ENCODE results near the gene SMS. TPM values are rescaled to one million over a fixed set of nuclear protein-coding genes. Genes with fewer than 3 reads are reported as not detected.

SMS gene
- total RNA-seq, 1 experiment from 2014 or later, result 131 TPM

- H3K4me2 ChIP-seq (ENCODE audit: low read depth, low read length, poor library complexity, severe bottlenecking), result no peak overlapping the region
- H2AFZ ChIP-seq (ENCODE audit: low read length), result no peak overlapping the region
- no peak overlapping the region for H3K27ac ChIP-seq (ENCODE audit: low read length)
- no peaks in the 10 kb centered on the region; the same call in 1 of the 2 replicates for H3K36me3 ChIP-seq (ENCODE audit: insufficient read depth, low read length)
- H3K4me3 ChIP-seq (ENCODE audit: low read length), result no peak overlapping the region
- H3K9me3 ChIP-seq (ENCODE audit: low read length), result no peaks in the 10 kb centered on the region
- H4K20me1 ChIP-seq (ENCODE audit: insufficient read depth, low read depth, low read length), result peaks cover 4% of the 10 kb centered on the region; the same call in 1 of the 2 replicates
- H3K4me1 ChIP-seq (ENCODE audit: low read length), result peaks cover 20% of the 10 kb centered on the region
- H3K9me2 ChIP-seq (replicated peaks; ENCODE audit: insufficient read depth, low read length), result no peaks in the 10 kb centered on the region
- H3K9ac ChIP-seq (ENCODE audit: low read length), result no peak overlapping the region
- DNase-seq, result no peak
- H3K79me2 ChIP-seq (ENCODE audit: low read length), result peaks cover 90% of the 10 kb centered on the region
- no peaks in the 10 kb centered on the region for H3K27me3 ChIP-seq (ENCODE audit: low read length)
These were observed 22.8 kb downstream of the SMS start for GRCh38 chrX:21963269-21963668.

- H3K9me3 ChIP-seq (ENCODE audit: low read length), result no peaks in the 10 kb centered on the region
- peaks cover 14% of the 10 kb centered on the region for H3K4me1 ChIP-seq (ENCODE audit: low read length)
- peaks cover 2% of the 10 kb centered on the region; the same call in 1 of the 2 replicates for H4K20me1 ChIP-seq (ENCODE audit: insufficient read depth, low read depth, low read length)
- H3K4me3 ChIP-seq (ENCODE audit: low read length), result no peak overlapping the region
- DNase-seq, result no peak
- no peak overlapping the region for H3K9ac ChIP-seq (ENCODE audit: low read length)
- no peak overlapping the region for H2AFZ ChIP-seq (ENCODE audit: low read length)
- H3K27ac ChIP-seq (ENCODE audit: low read length), result no peak overlapping the region
- H3K79me2 ChIP-seq (ENCODE audit: low read length), result peaks cover 87% of the 10 kb centered on the region
- H3K27me3 ChIP-seq (ENCODE audit: low read length), result no peaks in the 10 kb centered on the region
- H3K4me2 ChIP-seq (ENCODE audit: low read depth, low read length, poor library complexity, severe bottlenecking), result no peak overlapping the region
- no peaks in the 10 kb centered on the region; the same call in 1 of the 2 replicates for H3K36me3 ChIP-seq (ENCODE audit: insufficient read depth, low read length)
- H3K9me2 ChIP-seq (replicated peaks; ENCODE audit: insufficient read depth, low read length), result no peaks in the 10 kb centered on the region
These were observed 23.4 kb downstream of the SMS start for GRCh38 chrX:21963731-21964405.

GRCh38 chrX:21966866-21967265, 26.4 kb downstream of the SMS start:
- Histone ChIP-seq H3K27ac (ENCODE audit: low read length) (no peak overlapping the region), H3K9me2 (replicated peaks; ENCODE audit: insufficient read depth, low read length) (no peaks in the 10 kb centered on the region), H4K20me1 (ENCODE audit: insufficient read depth, low read depth, low read length) (no peaks in the 10 kb centered on the region), H2AFZ (ENCODE audit: low read length) (no peak overlapping the region), H3K4me1 (ENCODE audit: low read length) (no peaks in the 10 kb centered on the region), H3K36me3 (ENCODE audit: insufficient read depth, low read length) (no peaks in the 10 kb centered on the region; the same call in 1 of the 2 replicates), H3K4me2 (ENCODE audit: low read depth, low read length, poor library complexity, severe bottlenecking) (no peak overlapping the region), H3K9me3 (ENCODE audit: low read length) (no peaks in the 10 kb centered on the region), H3K27me3 (ENCODE audit: low read length) (no peaks in the 10 kb centered on the region), H3K4me3 (ENCODE audit: low read length) (no peak overlapping the region), H3K79me2 (ENCODE audit: low read length) (peaks cover 59% of the 10 kb centered on the region), H3K9ac (ENCODE audit: low read length) (no peak overlapping the region)
- DNase-seq, result no peak

- Histone ChIP-seq H3K27me3 (ENCODE audit: low read length) (no peaks in the 10 kb centered on the region), H3K9me2 (replicated peaks; ENCODE audit: insufficient read depth, low read length) (no peaks in the 10 kb centered on the region), H4K20me1 (ENCODE audit: insufficient read depth, low read depth, low read length) (no peaks in the 10 kb centered on the region), H3K4me3 (ENCODE audit: low read length) (no peak overlapping the region), H3K4me1 (ENCODE audit: low read length) (no peaks in the 10 kb centered on the region), H3K9me3 (ENCODE audit: low read length) (no peaks in the 10 kb centered on the region), H3K9ac (ENCODE audit: low read length) (no peak overlapping the region), H3K36me3 (ENCODE audit: insufficient read depth, low read length) (no peaks in the 10 kb centered on the region; the same call in 1 of the 2 replicates), H3K27ac (ENCODE audit: low read length) (no peak overlapping the region), H3K79me2 (ENCODE audit: low read length) (peaks cover 44% of the 10 kb centered on the region), H3K4me2 (ENCODE audit: low read depth, low read length, poor library complexity, severe bottlenecking) (no peak overlapping the region), H2AFZ (ENCODE audit: low read length) (no peak overlapping the region)
- no peak for DNase-seq
These were observed 27.8 kb downstream of the SMS start for GRCh38 chrX:21968333-21968732.

GRCh38 chrX:21970326-21970725, 29.8 kb downstream of the SMS start:
- H3K36me3 ChIP-seq (ENCODE audit: insufficient read depth, low read length), result no peaks in the 10 kb centered on the region; the same call in 1 of the 2 replicates

GRCh38 chrX:21972046-21972445, 31.5 kb downstream of the SMS start:
- H3K79me2 ChIP-seq (ENCODE audit: low read length), result peaks cover 13% of the 10 kb centered on the region; the same call in 1 of the 2 replicates
- H3K36me3 ChIP-seq (ENCODE audit: insufficient read depth, low read length), result peaks cover 2% of the 10 kb centered on the region; the same call in 1 of the 2 replicates

More at GRCh38 chrX:21970326-21970725, 29.8 kb downstream of the SMS start:
- Histone ChIP-seq H3K27ac (ENCODE audit: low read length) (no peak overlapping the region), H3K9me3 (ENCODE audit: low read length) (no peaks in the 10 kb centered on the region), H3K79me2 (ENCODE audit: low read length) (peaks cover 25% of the 10 kb centered on the region), H3K9ac (ENCODE audit: low read length) (no peak overlapping the region), H3K27me3 (ENCODE audit: low read length) (no peaks in the 10 kb centered on the region), H4K20me1 (ENCODE audit: insufficient read depth, low read depth, low read length) (no peaks in the 10 kb centered on the region), H3K4me2 (ENCODE audit: low read depth, low read length, poor library complexity, severe bottlenecking) (no peak overlapping the region), H3K4me3 (ENCODE audit: low read length) (no peak overlapping the region), H3K9me2 (replicated peaks; ENCODE audit: insufficient read depth, low read length) (no peaks in the 10 kb centered on the region), H3K4me1 (ENCODE audit: low read length) (no peaks in the 10 kb centered on the region), H2AFZ (ENCODE audit: low read length) (no peak overlapping the region)
- no peak for DNase-seq

GRCh38 chrX:21972721-21973120, 32.2 kb downstream of the SMS start:
- H3K4me3 ChIP-seq (ENCODE audit: low read length), result no peak overlapping the region
- DNase-seq, result peak; percentile 52
- H4K20me1 ChIP-seq (ENCODE audit: insufficient read depth, low read depth, low read length), result no peaks in the 10 kb centered on the region
- H3K9me3 ChIP-seq (ENCODE audit: low read length), result no peaks in the 10 kb centered on the region
- H3K9ac ChIP-seq (ENCODE audit: low read length), result no peak overlapping the region
- H2AFZ ChIP-seq (ENCODE audit: low read length), result no peak overlapping the region
- peaks cover 8% of the 10 kb centered on the region; the same call in 1 of the 2 replicates for H3K36me3 ChIP-seq (ENCODE audit: insufficient read depth, low read length)
- H3K27me3 ChIP-seq (ENCODE audit: low read length), result no peaks in the 10 kb centered on the region
- H3K27ac ChIP-seq (ENCODE audit: low read length), result no peak overlapping the region
- H3K79me2 ChIP-seq (ENCODE audit: low read length), result peaks cover 6% of the 10 kb centered on the region; the same call in 1 of the 2 replicates
- H3K4me1 ChIP-seq (ENCODE audit: low read length), result no peaks in the 10 kb centered on the region
- no peaks in the 10 kb centered on the region for H3K9me2 ChIP-seq (replicated peaks; ENCODE audit: insufficient read depth, low read length)
- H3K4me2 ChIP-seq (ENCODE audit: low read depth, low read length, poor library complexity, severe bottlenecking), result no peak overlapping the region

More at GRCh38 chrX:21972046-21972445, 31.5 kb downstream of the SMS start:
- no peak for DNase-seq
- no peak overlapping the region for H3K9ac ChIP-seq (ENCODE audit: low read length)
- no peaks in the 10 kb centered on the region for H3K27me3 ChIP-seq (ENCODE audit: low read length)
- H4K20me1 ChIP-seq (ENCODE audit: insufficient read depth, low read depth, low read length), result no peaks in the 10 kb centered on the region
- no peak overlapping the region for H3K4me2 ChIP-seq (ENCODE audit: low read depth, low read length, poor library complexity, severe bottlenecking)
- no peaks in the 10 kb centered on the region for H3K4me1 ChIP-seq (ENCODE audit: low read length)
- no peaks in the 10 kb centered on the region for H3K9me2 ChIP-seq (replicated peaks; ENCODE audit: insufficient read depth, low read length)
- no peak overlapping the region for H3K4me3 ChIP-seq (ENCODE audit: low read length)
- H2AFZ ChIP-seq (ENCODE audit: low read length), result no peak overlapping the region
- no peak overlapping the region for H3K27ac ChIP-seq (ENCODE audit: low read length)
- H3K9me3 ChIP-seq (ENCODE audit: low read length), result no peaks in the 10 kb centered on the region

GRCh38 chrX:21973321-21974010, 33.0 kb downstream of the SMS start:
- H3K4me1 ChIP-seq (ENCODE audit: low read length), result no peaks in the 10 kb centered on the region
- DNase-seq, result no peak
- H2AFZ ChIP-seq (ENCODE audit: low read length), result no peak overlapping the region
- no peak overlapping the region for H3K4me3 ChIP-seq (ENCODE audit: low read length)
- no peaks in the 10 kb centered on the region for H3K9me3 ChIP-seq (ENCODE audit: low read length)
- H3K4me2 ChIP-seq (ENCODE audit: low read depth, low read length, poor library complexity, severe bottlenecking), result no peak overlapping the region
- no peak overlapping the region for H3K9ac ChIP-seq (ENCODE audit: low read length)
- H3K79me2 ChIP-seq (ENCODE audit: low read length), result peaks cover 4% of the 10 kb centered on the region; the same call in 1 of the 2 replicates
- H3K36me3 ChIP-seq (ENCODE audit: insufficient read depth, low read length), result peaks cover 8% of the 10 kb centered on the region; the same call in 1 of the 2 replicates
- no peak overlapping the region for H3K27ac ChIP-seq (ENCODE audit: low read length)
- H4K20me1 ChIP-seq (ENCODE audit: insufficient read depth, low read depth, low read length), result no peaks in the 10 kb centered on the region
- H3K9me2 ChIP-seq (replicated peaks; ENCODE audit: insufficient read depth, low read length), result no peaks in the 10 kb centered on the region
- H3K27me3 ChIP-seq (ENCODE audit: low read length), result no peaks in the 10 kb centered on the region
